H9 (cell line): ENCODE data around the gene CD81. TPM values are rescaled to one million over a fixed set of nuclear protein-coding genes. Genes with fewer than 3 reads are reported as not detected.

Source experiments
- DNase-seq: peaks from one replicate; pipeline ENCODE4 v3.0.0-alpha.2; 2017
- H2AFZ ChIP-seq: one replicate; pipeline ENCODE4 v1.6.1; 2013; ENCODE audit warnings: mild to moderate bottlenecking, low read length, control low read depth, moderate library complexity
- H2AK5ac ChIP-seq: 2 replicates; pipeline ENCODE4 v1.6.1; 2013; ENCODE audit warnings: low read length, control low read depth, mixed read lengths; ENCODE audit not compliant: insufficient read length
- H2BK120ac ChIP-seq: one replicate; pipeline ENCODE4 v1.6.1; 2013; ENCODE audit warnings: low read depth, mild to moderate bottlenecking, low read length, control low read depth, inconsistent platforms; ENCODE audit not compliant: poor library complexity, severe bottlenecking
- H2BK12ac ChIP-seq: 2 replicates; pipeline ENCODE4 v1.6.1; 2013; ENCODE audit warnings: low read length, control low read depth, mixed read lengths, low read depth; ENCODE audit not compliant: insufficient read length
- H2BK15ac ChIP-seq: 2 replicates; pipeline ENCODE4 v1.6.1; 2013; ENCODE audit warnings: low read depth, low read length, control low read depth
- H2BK20ac ChIP-seq: one replicate; pipeline ENCODE4 v1.6.1; 2013; ENCODE audit warnings: low read depth, mild to moderate bottlenecking, low read length, control low read depth, inconsistent platforms; ENCODE audit not compliant: poor library complexity, severe bottlenecking
- H2BK5ac ChIP-seq: 2 replicates; pipeline ENCODE4 v1.6.1; 2013; ENCODE audit warnings: low read length, control low read depth, mixed read lengths; ENCODE audit not compliant: insufficient read length
- H3K14ac ChIP-seq: 2 replicates; pipeline ENCODE4 v1.6.1; 2013; ENCODE audit warnings: low read length, control low read depth; ENCODE audit not compliant: insufficient read depth
- H3K18ac ChIP-seq: 2 replicates; pipeline ENCODE4 v1.6.1; 2013; ENCODE audit warnings: low read depth, mild to moderate bottlenecking, mixed read lengths, low read length, control low read depth; ENCODE audit not compliant: insufficient read length
- H3K23ac ChIP-seq: 2 replicates; pipeline ENCODE4 v1.6.1; 2013; ENCODE audit warnings: low read length, control low read depth, mixed read lengths, low read depth; ENCODE audit not compliant: insufficient read length
- H3K23me2 ChIP-seq: 2 replicates; pipeline ENCODE4 v1.6.1; 2013; ENCODE audit warnings: low read depth, mild to moderate bottlenecking, mixed read lengths, low read length, control low read depth; ENCODE audit not compliant: insufficient read length, poor library complexity, severe bottlenecking
- H3K27ac ChIP-seq: 2 replicates; pipeline ENCODE4 v1.5.1; 2013; ENCODE audit warnings: low read length, control low read depth, mixed read lengths, low read depth; ENCODE audit not compliant: insufficient read length
- H3K27me3 ChIP-seq: 2 replicates; pipeline ENCODE4 v1.6.1; 2013; ENCODE audit warnings: low read length, control low read depth, inconsistent platforms; ENCODE audit not compliant: insufficient read depth
- H3K4ac ChIP-seq: 2 replicates; pipeline ENCODE4 v1.6.1; 2013; ENCODE audit warnings: low read depth, mild to moderate bottlenecking, control low read depth, inconsistent platforms, low read length, moderate library complexity
- H3K4me1 ChIP-seq: 2 replicates; pipeline ENCODE4 v1.6.1; 2013; ENCODE audit warnings: low read length, control low read depth, inconsistent platforms; ENCODE audit not compliant: insufficient read depth
- H3K4me2 ChIP-seq: 2 replicates; pipeline ENCODE4 v1.6.1; 2013; ENCODE audit warnings: low read length, control low read depth, mixed read lengths; ENCODE audit not compliant: insufficient read length, insufficient read depth
- H3K56ac ChIP-seq: 2 replicates; pipeline ENCODE4 v1.6.1; 2013; ENCODE audit warnings: low read depth, mild to moderate bottlenecking, mixed read lengths, low read length, control low read depth; ENCODE audit not compliant: insufficient read length
- H3K79me1 ChIP-seq: 2 replicates; pipeline ENCODE4 v1.6.1; 2013; ENCODE audit warnings: low read depth, mild to moderate bottlenecking, moderate library complexity, low read length, control low read depth, inconsistent platforms; ENCODE audit not compliant: insufficient read depth, poor library complexity, severe bottlenecking
- H3K79me2 ChIP-seq: 2 replicates; pipeline ENCODE4 v1.6.1; 2013; ENCODE audit warnings: low read length, control low read depth, inconsistent platforms; ENCODE audit not compliant: insufficient read depth
- H3K9ac ChIP-seq: 2 replicates; pipeline ENCODE4 v1.6.1; 2013; ENCODE audit warnings: low read length, control low read depth, mixed read lengths; ENCODE audit not compliant: insufficient read length; ENCODE audit errors: extremely low read depth
- H3K9me3 ChIP-seq: one replicate; pipeline ENCODE4 v1.6.1; 2013; ENCODE audit warnings: low read depth, low read length, inconsistent platforms; ENCODE audit not compliant: control insufficient read depth
- H3T11ph ChIP-seq: one replicate; pipeline ENCODE4 v1.6.1; 2013; ENCODE audit warnings: mild to moderate bottlenecking, low read length, control low read depth, inconsistent platforms
- H4K20me1 ChIP-seq: one replicate; pipeline ENCODE4 v1.6.1; 2013; ENCODE audit not compliant: control insufficient read depth, insufficient read length, insufficient read depth
- H4K5ac ChIP-seq: 2 replicates; pipeline ENCODE4 v1.6.1; 2013; ENCODE audit warnings: low read depth, mild to moderate bottlenecking, mixed read lengths, low read length, control low read depth; ENCODE audit not compliant: insufficient read length
- H4K8ac ChIP-seq: replicated peaks from 2 replicates; pipeline ENCODE4 v1.6.1; 2013; ENCODE audit warnings: low read length, control low read depth, mixed read lengths, low read depth; ENCODE audit not compliant: insufficient read length
- H4K91ac ChIP-seq: 2 replicates; pipeline ENCODE4 v1.6.1; 2013; ENCODE audit warnings: low read depth, mild to moderate bottlenecking, moderate library complexity, mixed read lengths, low read length, control low read depth; ENCODE audit not compliant: insufficient read length
- H3K27ac Mint-ChIP-seq, 3 experiments: 2 replicates in 2 of 3; 3 replicates in 1 of 3; pipeline ENCODE4 v1.8.0; 2020 to 2021; ENCODE audit warnings: mixed read lengths in 3 of 3, mild to moderate bottlenecking in 1 of 3, moderate library complexity in 1 of 3
- H3K27me3 Mint-ChIP-seq: 2 replicates; pipeline ENCODE4 v1.8.0; 2021; ENCODE audit warnings: low read depth, mild to moderate bottlenecking, moderate library complexity, mixed read lengths
- H3K36me3 Mint-ChIP-seq, 3 experiments: 2 replicates in 2 of 3; 3 replicates in 1 of 3; pipeline ENCODE4 v1.8.0; 2020 to 2021; ENCODE audit warnings: low read depth in 3 of 3, mixed read lengths in 3 of 3; ENCODE audit not compliant: insufficient read depth in 1 of 3
- H3K4me1 Mint-ChIP-seq, 2 experiments: 2 replicates each; pipeline ENCODE4 v1.8.0; 2020; ENCODE audit warnings: mixed read lengths in 2 of 2
- H3K4me3 Mint-ChIP-seq, 2 experiments: 2 replicates in 1 of 2; 3 replicates in 1 of 2; pipeline ENCODE4 v1.8.0; 2020 to 2021; ENCODE audit warnings: mild to moderate bottlenecking in 2 of 2, mixed read lengths in 2 of 2, moderate library complexity in 1 of 2
- H3K9me3 Mint-ChIP-seq, 2 experiments: 2 replicates in 1 of 2; 3 replicates in 1 of 2; pipeline ENCODE4 v1.8.0; 2020; ENCODE audit warnings: mild to moderate bottlenecking in 2 of 2, mixed read lengths in 2 of 2, moderate library complexity in 1 of 2
- WGBS: extraction: QIAGEN DNeasy Blood & Tissue Kit; methylation state at CpG from one replicate; pipeline ENCODE4 v1.1.7; 2013; ENCODE audit warnings: missing lambda C conversion rate, low lambda C conversion rate, mixed read lengths; ENCODE audit not compliant: insufficient read length; ENCODE audit errors: extremely low coverage; 5-methylcytosine and 5-hydroxymethylcytosine counted together
- total RNA-seq: library from RNA; stranded (reverse); gene quantifications from 2 replicates; pipeline ENCODE4 v1.2.1, GENCODE V29; 2021
- TF ChIP-seq, protein P1 (sequence below): fragments of 200-600 bp; sonication (generic); conservative IDR thresholded peaks from 3 replicates; pipeline ENCODE4 v1.8.0; 2021; ENCODE audit warnings: antibody characterized with exemption, mild to moderate bottlenecking

CD81 gene
- total RNA-seq, 1 experiment from 2014 or later: 246 TPM

DNA sequence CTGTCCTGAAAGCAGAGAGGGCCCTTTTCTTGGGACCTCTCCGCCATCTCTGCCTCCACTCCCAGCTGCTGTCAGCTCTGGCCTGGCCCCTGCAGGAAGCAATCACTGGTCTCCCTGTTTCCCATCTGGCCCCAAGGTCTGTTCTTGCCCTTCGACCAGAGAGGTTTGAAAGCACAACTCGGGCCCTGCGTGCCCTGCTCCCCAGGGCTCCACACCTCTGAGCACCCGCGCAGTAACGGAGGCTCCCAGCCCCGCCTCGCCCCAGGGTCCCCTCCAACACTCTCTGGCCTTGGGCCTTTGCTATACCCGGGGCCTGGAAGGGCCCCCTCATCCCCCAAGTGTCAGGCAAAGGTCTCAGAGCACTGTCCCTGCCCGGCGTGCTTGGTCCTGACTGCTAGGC lies 7.8 kb upstream of the CD81 start:
- H4K5ac ChIP-seq: no peak overlapping the region
- H3K4ac ChIP-seq: no peak overlapping the region
- Mint-ChIP-seq H3K36me3 (no peaks in the 10 kb centered on the region), H3K9me3 (no peaks in the 10 kb centered on the region), H3K4me1 (no peaks in the 10 kb centered on the region), H3K4me3 (no peak overlapping the region), H3K27ac (no peak overlapping the region), H3K27me3 (peaks cover 4% of the 10 kb centered on the region; the same call in 1 of the 2 replicates)
- H3K23me2 ChIP-seq: no peaks in the 10 kb centered on the region
- no peak overlapping the region for H4K91ac ChIP-seq
- no peak overlapping the region for H2BK120ac ChIP-seq
- no CpG with 5 or more reads among the region's 12 CpGs for WGBS
- no peak for DNase-seq
- no peak overlapping the region for H3K56ac ChIP-seq
- no peaks in the 10 kb centered on the region for H3K79me2 ChIP-seq
- H3K23ac ChIP-seq: no peak overlapping the region
- H2AFZ ChIP-seq: no peak overlapping the region
- no peak overlapping the region for H2AK5ac ChIP-seq
- no peaks in the 10 kb centered on the region for H3K27me3 ChIP-seq
- H3K27ac ChIP-seq: no peak overlapping the region
- H2BK5ac ChIP-seq: no peak overlapping the region
- H3T11ph ChIP-seq: no peak overlapping the region
- TF ChIP-seq, protein P1, sequence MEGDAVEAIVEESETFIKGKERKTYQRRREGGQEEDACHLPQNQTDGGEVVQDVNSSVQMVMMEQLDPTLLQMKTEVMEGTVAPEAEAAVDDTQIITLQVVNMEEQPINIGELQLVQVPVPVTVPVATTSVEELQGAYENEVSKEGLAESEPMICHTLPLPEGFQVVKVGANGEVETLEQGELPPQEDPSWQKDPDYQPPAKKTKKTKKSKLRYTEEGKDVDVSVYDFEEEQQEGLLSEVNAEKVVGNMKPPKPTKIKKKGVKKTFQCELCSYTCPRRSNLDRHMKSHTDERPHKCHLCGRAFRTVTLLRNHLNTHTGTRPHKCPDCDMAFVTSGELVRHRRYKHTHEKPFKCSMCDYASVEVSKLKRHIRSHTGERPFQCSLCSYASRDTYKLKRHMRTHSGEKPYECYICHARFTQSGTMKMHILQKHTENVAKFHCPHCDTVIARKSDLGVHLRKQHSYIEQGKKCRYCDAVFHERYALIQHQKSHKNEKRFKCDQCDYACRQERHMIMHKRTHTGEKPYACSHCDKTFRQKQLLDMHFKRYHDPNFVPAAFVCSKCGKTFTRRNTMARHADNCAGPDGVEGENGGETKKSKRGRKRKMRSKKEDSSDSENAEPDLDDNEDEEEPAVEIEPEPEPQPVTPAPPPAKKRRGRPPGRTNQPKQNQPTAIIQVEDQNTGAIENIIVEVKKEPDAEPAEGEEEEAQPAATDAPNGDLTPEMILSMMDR: no peak
- H3K9ac ChIP-seq: no peak overlapping the region
- no peak overlapping the region for H4K8ac ChIP-seq
- no peak overlapping the region for H3K18ac ChIP-seq
- no peak overlapping the region for H3K4me2 ChIP-seq
- H2BK15ac ChIP-seq: no peak overlapping the region
- H3K4me1 ChIP-seq: no peaks in the 10 kb centered on the region
- no peak overlapping the region for H3K14ac ChIP-seq
- no peak overlapping the region for H2BK12ac ChIP-seq
- no peaks in the 10 kb centered on the region for H3K9me3 ChIP-seq
- no peak overlapping the region for H2BK20ac ChIP-seq
- H3K79me1 ChIP-seq: no peaks in the 10 kb centered on the region
- no peaks in the 10 kb centered on the region for H4K20me1 ChIP-seq
